GM19328 (cell line): Measurements from ENCODE around the gene CHID1.

ENCODE experiments used
- ATAC-seq: cut with Tn5 transposase; IDR thresholded peaks from one replicate; pipeline ENCODE4 v1.9.1; 2021; ENCODE audit warnings: mild to moderate bottlenecking, moderate library complexity; ENCODE audit not compliant: unreplicated experiment

Gene CHID1

GRCh38 chr11:827146-827896 lies 83.3 kb downstream of the CHID1 start:
- no peak for ATAC-seq

- ATAC-seq = no peak
Measured at GRCh38 chr11:826836-827145, 83.8 kb downstream of the CHID1 start.

GRCh38 chr11:826227-826621 lies 84.4 kb downstream of the CHID1 start:
- no peak for ATAC-seq

GRCh38 chr11:825366-826226 lies 85.0 kb downstream of the CHID1 start:
- ATAC-seq = no peak

GRCh38 chr11:824942-825341 lies 85.7 kb downstream of the CHID1 start:
- ATAC-seq = no peak

- no peak for ATAC-seq
Measured at GRCh38 chr11:824292-824880, 86.2 kb downstream of the CHID1 start.

- no peak for ATAC-seq
Measured at GRCh38 chr11:823441-824291, 86.9 kb downstream of the CHID1 start.

- no peak for ATAC-seq
Measured at GRCh38 chr11:821512-822371, 88.9 kb downstream of the CHID1 start.

- ATAC-seq = no peak
Measured at GRCh38 chr11:820655-821511, 89.7 kb downstream of the CHID1 start.

- peak; percentile 59 for ATAC-seq
Measured at GRCh38 chr11:819943-820649, 90.5 kb downstream of the CHID1 start.

GRCh38 chr11:819129-819931 lies 91.3 kb downstream of the CHID1 start:
- ATAC-seq = peak; percentile 67

GRCh38 chr11:818396-819128 lies 92.0 kb downstream of the CHID1 start, which contains the start of gene PNPLA2:
Gene PNPLA2, plus strand, starts transcription at chr11:818914. Its CDS starts 805 bp downstream, at chr11:819719.
- ATAC-seq = no peak
